ENCODE measurements around the gene OR2AE1. TPM values are rescaled to one million over a fixed set of nuclear protein-coding genes. Genes with fewer than 3 reads are reported as not detected.
A peak's percentile ranks its signal among the peaks of the same experiment; 100 is the strongest.

The OR2AE1 gene
- total and polyA plus RNA-seq, 2 of the 13 experiments (the other 11 are each of a cell fraction or from before 2014, with no cell fraction given): not detected

DNA sequence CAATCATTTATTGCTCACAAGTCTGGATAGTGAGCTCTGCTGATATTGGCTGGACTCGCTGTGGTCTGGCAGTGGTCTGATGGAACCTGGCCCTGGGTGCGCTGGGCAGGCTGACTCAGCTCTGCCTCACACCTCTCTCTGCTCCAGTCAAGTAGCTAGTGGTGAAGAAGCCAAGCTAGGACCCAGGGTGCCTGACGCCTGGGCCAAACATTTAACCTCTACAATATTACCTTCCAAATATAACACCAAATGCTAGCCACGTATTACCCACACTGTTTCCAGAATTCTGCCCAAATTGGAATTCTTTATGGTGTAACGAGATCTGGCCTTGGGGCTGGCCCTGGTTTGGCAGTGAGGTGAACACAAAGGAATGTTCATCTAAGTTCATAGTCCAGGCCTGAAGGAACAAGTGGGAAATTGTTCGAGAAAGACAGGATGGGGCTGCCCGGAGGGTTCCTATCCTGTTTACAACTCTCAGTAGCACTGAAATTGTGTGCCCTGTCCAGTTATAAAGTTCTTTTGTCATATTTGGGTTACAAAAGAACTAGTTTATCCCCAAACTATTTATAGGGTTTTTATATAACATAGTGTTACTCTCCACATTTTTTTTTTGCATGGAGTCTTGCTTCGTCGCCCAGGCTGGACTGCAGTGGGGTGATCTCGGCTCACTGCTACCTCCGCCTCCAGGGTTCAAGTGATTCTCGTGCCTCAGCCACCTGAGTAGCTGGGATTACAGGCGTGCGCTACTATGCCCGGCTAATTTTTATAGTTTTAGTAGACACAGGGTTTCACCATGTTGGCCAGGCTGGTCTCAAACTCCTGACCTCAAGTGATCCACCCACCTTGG lies 16.3 kb downstream of the OR2AE1 start (continued):
- TF ChIP-seq ZNF235 (CRISPR knock-in tag; IDR thresholded peaks at IDR 0.05; ENCODE audit: borderline replicate concordance) (no peak; the same call in 1 of the 2 replicates), RFXANK (CRISPR knock-in tag; IDR thresholded peaks at IDR 0.05) (no peak), SP2 (CRISPR knock-in tag; IDR thresholded peaks at IDR 0.05) (no peak), HNF4G (IDR thresholded peaks at IDR 0.05; ENCODE audit: borderline replicate concordance, low read depth, low read length) (peak; percentile 87), HNF4G (CRISPR knock-in tag; IDR thresholded peaks at IDR 0.05; ENCODE audit: borderline replicate concordance, low read depth) (no peak; the same call in 1 of the 2 replicates), CEBPB (IDR thresholded peaks at IDR 0.05; ENCODE audit: borderline replicate concordance, low read depth, low read length) (0 out of 2 replicates have a peak, but pooled peaks have one; percentile 16), TEAD2 (CRISPR knock-in tag; IDR thresholded peaks at IDR 0.05) (0 out of 2 replicates have a peak, but pooled peaks have one; percentile 11), ZNF501 (CRISPR knock-in tag; IDR thresholded peaks at IDR 0.05) (peak; percentile 82), TBX3 (IDR thresholded peaks at IDR 0.05; ENCODE audit: borderline replicate concordance) (peak; percentile 83; the same call in 1 of the 2 replicates), ATF7-NPFF (CRISPR knock-in tag; IDR thresholded peaks at IDR 0.05; ENCODE audit: low read depth) (no peak), TBX2 (CRISPR knock-in tag; IDR thresholded peaks at IDR 0.05; ENCODE audit: borderline replicate concordance) (peak; percentile 48; the same call in 1 of the 2 replicates), STAG1 (CRISPR knock-in tag; IDR thresholded peaks at IDR 0.05) (peak; percentile 16; the same call in 1 of the 2 replicates), HNF4A (CRISPR knock-in tag; IDR thresholded peaks at IDR 0.05) (peak; percentile 91), KDM4B (CRISPR knock-in tag; IDR thresholded peaks at IDR 0.05) (peak; percentile 77; the same call in 1 of the 2 replicates), CCAR2 (optimal IDR thresholded peaks at IDR 0.05; ENCODE audit: low read depth, low read length) (no peak), MEF2D (CRISPR knock-in tag; IDR thresholded peaks at IDR 0.05) (0 out of 2 replicates have a peak, but pooled peaks have one; percentile 27)
- TF ChIP-seq, protein P1, sequence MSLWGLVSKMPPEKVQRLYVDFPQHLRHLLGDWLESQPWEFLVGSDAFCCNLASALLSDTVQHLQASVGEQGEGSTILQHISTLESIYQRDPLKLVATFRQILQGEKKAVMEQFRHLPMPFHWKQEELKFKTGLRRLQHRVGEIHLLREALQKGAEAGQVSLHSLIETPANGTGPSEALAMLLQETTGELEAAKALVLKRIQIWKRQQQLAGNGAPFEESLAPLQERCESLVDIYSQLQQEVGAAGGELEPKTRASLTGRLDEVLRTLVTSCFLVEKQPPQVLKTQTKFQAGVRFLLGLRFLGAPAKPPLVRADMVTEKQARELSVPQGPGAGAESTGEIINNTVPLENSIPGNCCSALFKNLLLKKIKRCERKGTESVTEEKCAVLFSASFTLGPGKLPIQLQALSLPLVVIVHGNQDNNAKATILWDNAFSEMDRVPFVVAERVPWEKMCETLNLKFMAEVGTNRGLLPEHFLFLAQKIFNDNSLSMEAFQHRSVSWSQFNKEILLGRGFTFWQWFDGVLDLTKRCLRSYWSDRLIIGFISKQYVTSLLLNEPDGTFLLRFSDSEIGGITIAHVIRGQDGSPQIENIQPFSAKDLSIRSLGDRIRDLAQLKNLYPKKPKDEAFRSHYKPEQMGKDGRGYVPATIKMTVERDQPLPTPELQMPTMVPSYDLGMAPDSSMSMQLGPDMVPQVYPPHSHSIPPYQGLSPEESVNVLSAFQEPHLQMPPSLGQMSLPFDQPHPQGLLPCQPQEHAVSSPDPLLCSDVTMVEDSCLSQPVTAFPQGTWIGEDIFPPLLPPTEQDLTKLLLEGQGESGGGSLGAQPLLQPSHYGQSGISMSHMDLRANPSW (CRISPR knock-in tag; IDR thresholded peaks at IDR 0.05; ENCODE audit: borderline replicate concordance): no peak
- TF ChIP-seq, protein P2, sequence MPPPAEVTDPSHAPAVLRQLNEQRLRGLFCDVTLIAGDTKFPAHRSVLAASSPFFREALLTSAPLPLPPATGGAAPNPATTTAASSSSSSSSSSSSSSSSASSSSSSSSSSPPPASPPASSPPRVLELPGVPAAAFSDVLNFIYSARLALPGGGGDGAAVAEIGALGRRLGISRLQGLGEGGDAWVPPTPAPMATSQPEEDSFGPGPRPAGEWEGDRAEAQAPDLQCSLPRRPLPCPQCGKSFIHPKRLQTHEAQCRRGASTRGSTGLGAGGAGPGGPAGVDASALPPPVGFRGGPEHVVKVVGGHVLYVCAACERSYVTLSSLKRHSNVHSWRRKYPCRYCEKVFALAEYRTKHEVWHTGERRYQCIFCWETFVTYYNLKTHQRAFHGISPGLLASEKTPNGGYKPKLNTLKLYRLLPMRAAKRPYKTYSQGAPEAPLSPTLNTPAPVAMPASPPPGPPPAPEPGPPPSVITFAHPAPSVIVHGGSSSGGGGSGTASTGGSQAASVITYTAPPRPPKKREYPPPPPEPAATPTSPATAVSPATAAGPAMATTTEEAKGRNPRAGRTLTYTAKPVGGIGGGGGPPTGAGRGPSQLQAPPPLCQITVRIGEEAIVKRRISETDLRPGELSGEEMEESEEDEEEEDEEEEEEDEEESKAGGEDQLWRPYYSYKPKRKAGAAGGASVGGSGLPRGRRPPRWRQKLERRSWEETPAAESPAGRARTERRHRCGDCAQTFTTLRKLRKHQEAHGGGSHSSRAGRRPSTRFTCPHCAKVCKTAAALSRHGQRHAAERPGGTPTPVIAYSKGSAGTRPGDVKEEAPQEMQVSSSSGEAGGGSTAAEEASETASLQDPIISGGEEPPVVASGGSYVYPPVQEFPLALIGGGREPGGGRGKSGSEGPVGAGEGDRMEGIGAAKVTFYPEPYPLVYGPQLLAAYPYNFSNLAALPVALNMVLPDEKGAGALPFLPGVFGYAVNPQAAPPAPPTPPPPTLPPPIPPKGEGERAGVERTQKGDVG (CRISPR knock-in tag; IDR thresholded peaks at IDR 0.05; ENCODE audit: borderline replicate concordance): no peak
- TF ChIP-seq, protein P3, sequence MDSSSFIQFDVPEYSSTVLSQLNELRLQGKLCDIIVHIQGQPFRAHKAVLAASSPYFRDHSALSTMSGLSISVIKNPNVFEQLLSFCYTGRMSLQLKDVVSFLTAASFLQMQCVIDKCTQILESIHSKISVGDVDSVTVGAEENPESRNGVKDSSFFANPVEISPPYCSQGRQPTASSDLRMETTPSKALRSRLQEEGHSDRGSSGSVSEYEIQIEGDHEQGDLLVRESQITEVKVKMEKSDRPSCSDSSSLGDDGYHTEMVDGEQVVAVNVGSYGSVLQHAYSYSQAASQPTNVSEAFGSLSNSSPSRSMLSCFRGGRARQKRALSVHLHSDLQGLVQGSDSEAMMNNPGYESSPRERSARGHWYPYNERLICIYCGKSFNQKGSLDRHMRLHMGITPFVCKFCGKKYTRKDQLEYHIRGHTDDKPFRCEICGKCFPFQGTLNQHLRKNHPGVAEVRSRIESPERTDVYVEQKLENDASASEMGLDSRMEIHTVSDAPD (CRISPR knock-in tag; IDR thresholded peaks at IDR 0.05): peak; percentile 95
- TF ChIP-seq, protein P4, sequence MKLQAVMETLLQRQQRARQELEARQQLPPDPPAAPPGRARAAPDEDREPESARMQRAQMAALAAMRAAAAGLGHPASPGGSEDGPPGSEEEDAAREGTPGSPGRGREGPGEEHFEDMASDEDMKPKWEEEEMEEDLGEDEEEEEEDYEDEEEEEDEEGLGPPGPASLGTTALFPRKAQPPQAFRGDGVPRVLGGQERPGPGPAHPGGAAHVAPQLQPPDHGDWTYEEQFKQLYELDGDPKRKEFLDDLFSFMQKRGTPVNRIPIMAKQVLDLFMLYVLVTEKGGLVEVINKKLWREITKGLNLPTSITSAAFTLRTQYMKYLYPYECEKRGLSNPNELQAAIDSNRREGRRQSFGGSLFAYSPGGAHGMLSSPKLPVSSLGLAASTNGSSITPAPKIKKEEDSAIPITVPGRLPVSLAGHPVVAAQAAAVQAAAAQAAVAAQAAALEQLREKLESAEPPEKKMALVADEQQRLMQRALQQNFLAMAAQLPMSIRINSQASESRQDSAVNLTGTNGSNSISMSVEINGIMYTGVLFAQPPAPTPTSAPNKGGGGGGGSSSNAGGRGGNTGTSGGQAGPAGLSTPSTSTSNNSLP (IDR thresholded peaks at IDR 0.05; ENCODE audit: low read depth, low read length): peak; percentile 73
